ENCODE results near the gene UCK2. TPM values are rescaled to one million over a fixed set of nuclear protein-coding genes. Genes with fewer than 3 reads are reported as not detected.

The UCK2 gene
- total and polyA plus RNA-seq, 10 of the 15 experiments (the other 5 are each of a cell fraction or from before 2014, with no cell fraction given): 55.3 to 106 (median 84.9) TPM

DNA sequence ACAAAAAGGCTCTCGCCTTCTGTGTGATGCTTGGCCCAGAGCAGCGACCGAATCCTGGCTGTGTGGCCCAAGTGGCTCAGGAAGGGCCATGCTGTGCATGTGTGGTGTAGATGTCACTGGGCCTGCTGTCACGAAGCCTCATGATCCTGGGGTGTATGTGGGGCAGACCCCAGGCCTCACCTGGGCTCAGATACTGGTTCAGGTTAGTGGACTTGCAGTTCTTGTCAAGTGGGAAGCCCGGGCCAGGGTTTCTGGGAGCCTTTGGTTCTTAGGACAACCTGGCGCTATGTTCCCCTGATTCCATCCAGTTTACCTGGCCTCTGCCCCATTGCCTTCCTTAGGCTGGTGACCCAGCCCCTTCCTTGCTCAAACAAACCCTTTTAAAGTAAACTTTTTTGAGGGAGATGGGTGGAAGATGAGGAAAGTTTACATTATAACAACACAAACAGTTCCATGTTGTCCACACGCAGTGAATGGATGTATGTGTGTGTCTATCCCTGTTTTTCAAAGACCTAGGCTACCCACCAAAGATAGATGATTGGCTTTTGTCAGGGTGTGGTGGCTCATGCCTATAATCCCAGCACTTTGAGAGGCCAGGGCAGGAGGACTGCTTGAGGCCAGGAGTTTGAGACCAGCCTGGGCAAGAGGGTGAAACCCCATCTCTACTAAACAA lies 84.3 kb downstream of the UCK2 start:
- 94% methylated on average over 7 of the region's 7 CpGs for WGBS (ENCODE audit: insufficient coverage, insufficient replicate concordance, low lambda C conversion rate, missing lambda C conversion rate)
- Histone ChIP-seq H4K20me1 (ENCODE audit: control insufficient read depth, insufficient read depth) (no peaks in the 10 kb centered on the region), H3K27me3 (replicated peaks in 1 of 2; ENCODE audit: control insufficient read depth in 2 of 2, insufficient read depth in 2 of 2, low read length in 1 of 2) (no peaks in the 10 kb centered on the region), H3K36me3 (ENCODE audit: control insufficient read depth in 2 of 2, insufficient read depth in 2 of 2, low read length in 1 of 2) (peaks cover 8 to 17% of the 10 kb centered on the region in 2 experiments; a peak in 3 of 4 replicates), H3K9ac (ENCODE audit: control insufficient read depth, insufficient read depth, low read length) (no peak overlapping the region), H3K4me2 (ENCODE audit: control insufficient read depth, insufficient read depth) (no peak overlapping the region), H3K9me3 (replicated peaks; ENCODE audit: control insufficient read depth, insufficient read depth, low read length) (no peaks in the 10 kb centered on the region), H2AFZ (ENCODE audit: control insufficient read depth, low read depth, low read length) (no peak overlapping the region), H3K4me1 (ENCODE audit: control insufficient read depth, insufficient read depth, low read length) (no peaks in the 10 kb centered on the region), H3K4me3 (no peak overlapping the region), H3K27ac (ENCODE audit: control insufficient read depth, insufficient read depth) (no peak overlapping the region), H3K79me2 (ENCODE audit: control insufficient read depth, insufficient read depth, low read length) (no peaks in the 10 kb centered on the region)
- intact Hi-C loops (cut with micrococcal nuclease; ENCODE audit: unreplicated experiment): loop anchor here (5.0 kb wide), 2 partner anchors 504 to 519 kb away; no protein-coding TSS in a partner anchor
- in situ Hi-C loops (cut with MboI): loop anchor here (5.0 kb wide), 1 partner anchor 194 kb away; no protein-coding TSS in a partner anchor
- ChIA-PET POLR2A (no interaction called here), CTCF (interaction anchor here (0.6 to 7.0 kb wide), 11 partner anchors 13 to 518 kb away, joined by 3 to 98 read pairs (median 4); no protein-coding TSS in a partner anchor), SMC1A (ENCODE audit: uncharacterized antibody, unreplicated experiment) (interaction anchor here (0.7 to 6.8 kb wide), 9 partner anchors 29 to 312 kb away, joined by 3 to 65 read pairs (median 11); partner anchors contain the start of genes TMCO1 and UCK2), RAD21 (ENCODE audit: unreplicated experiment) (interaction anchor here (0.8 to 2.0 kb wide), 8 partner anchors 27 to 310 kb away, joined by 3 to 7 read pairs (median 4); partner anchors contain the start of genes ALDH9A1 and TMCO1)
- BruUV-seq (replicated peaks): no TSS peak
- ATAC-seq: no peak
- no peak for DNase-seq (ENCODE audit: low read depth, low spot score)
- TF ChIP-seq ETV6 (conservative IDR thresholded peaks at IDR 0.05 in 1 of 2, IDR thresholded peaks at IDR 0.05 in 1 of 2; ENCODE audit: borderline replicate concordance in 1 of 2, low read depth in 1 of 2): no peak
- TF ChIP-seq CBFB (IDR thresholded peaks at IDR 0.05; ENCODE audit: low read depth): no peak
- TF ChIP-seq, protein P1, sequence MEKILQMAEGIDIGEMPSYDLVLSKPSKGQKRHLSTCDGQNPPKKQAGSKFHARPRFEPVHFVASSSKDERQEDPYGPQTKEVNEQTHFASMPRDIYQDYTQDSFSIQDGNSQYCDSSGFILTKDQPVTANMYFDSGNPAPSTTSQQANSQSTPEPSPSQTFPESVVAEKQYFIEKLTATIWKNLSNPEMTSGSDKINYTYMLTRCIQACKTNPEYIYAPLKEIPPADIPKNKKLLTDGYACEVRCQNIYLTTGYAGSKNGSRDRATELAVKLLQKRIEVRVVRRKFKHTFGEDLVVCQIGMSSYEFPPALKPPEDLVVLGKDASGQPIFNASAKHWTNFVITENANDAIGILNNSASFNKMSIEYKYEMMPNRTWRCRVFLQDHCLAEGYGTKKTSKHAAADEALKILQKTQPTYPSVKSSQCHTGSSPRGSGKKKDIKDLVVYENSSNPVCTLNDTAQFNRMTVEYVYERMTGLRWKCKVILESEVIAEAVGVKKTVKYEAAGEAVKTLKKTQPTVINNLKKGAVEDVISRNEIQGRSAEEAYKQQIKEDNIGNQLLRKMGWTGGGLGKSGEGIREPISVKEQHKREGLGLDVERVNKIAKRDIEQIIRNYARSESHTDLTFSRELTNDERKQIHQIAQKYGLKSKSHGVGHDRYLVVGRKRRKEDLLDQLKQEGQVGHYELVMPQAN (conservative IDR thresholded peaks at IDR 0.05): no peak
- TF ChIP-seq EGR1 (IDR thresholded peaks at IDR 0.05; ENCODE audit: borderline replicate concordance in 1 of 2, low read depth in 2 of 2, low read length in 2 of 2): no peak
- TF ChIP-seq CEBPB (IDR thresholded peaks at IDR 0.05; ENCODE audit: borderline replicate concordance in 1 of 2, low read depth in 2 of 2, low read length in 2 of 2): no peak
- TF ChIP-seq NFYA (IDR thresholded peaks at IDR 0.05; ENCODE audit: borderline replicate concordance, low read depth, low read length): no peak
- TF ChIP-seq NRF1 (conservative IDR thresholded peaks at IDR 0.05; ENCODE audit: low read depth, low read length): no peak
- no peak for TF ChIP-seq ZZZ3 (IDR thresholded peaks at IDR 0.05; ENCODE audit: control insufficient read depth, insufficient read length, low read depth)
- TF ChIP-seq, protein P2, sequence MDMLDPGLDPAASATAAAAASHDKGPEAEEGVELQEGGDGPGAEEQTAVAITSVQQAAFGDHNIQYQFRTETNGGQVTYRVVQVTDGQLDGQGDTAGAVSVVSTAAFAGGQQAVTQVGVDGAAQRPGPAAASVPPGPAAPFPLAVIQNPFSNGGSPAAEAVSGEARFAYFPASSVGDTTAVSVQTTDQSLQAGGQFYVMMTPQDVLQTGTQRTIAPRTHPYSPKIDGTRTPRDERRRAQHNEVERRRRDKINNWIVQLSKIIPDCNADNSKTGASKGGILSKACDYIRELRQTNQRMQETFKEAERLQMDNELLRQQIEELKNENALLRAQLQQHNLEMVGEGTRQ (IDR thresholded peaks at IDR 0.05; ENCODE audit: borderline replicate concordance, low read depth, low read length): no peak
- TF ChIP-seq NFIC (IDR thresholded peaks at IDR 0.05; ENCODE audit: low read depth, low read length): no peak
- no peak for FAIRE-seq
